GM12878 (cell line): ENCODE data around the gene KIF23. TPM values are rescaled to one million over a fixed set of nuclear protein-coding genes. Genes with fewer than 3 reads are reported as not detected.
A peak's percentile ranks its signal among the peaks of the same experiment; 100 is the strongest.

Experiments used
- ATAC-seq: fragments of 200-7000 bp; cut with Tn5 transposase; 3 replicates; pipeline ENCODE4 v1.9.1; 2020; ENCODE audit warnings: mild to moderate bottlenecking, moderate library complexity
- BruUV-seq: library from RNA; stranded (reverse); fragments of 400-500 nt; replicated peaks from 2 replicates; lab custom pipeline; 2021; lab: Mats Ljungman, UMichigan
- CTCF ChIA-PET: fragments of 300-600 bp; sonication (Branson Sonifier 250); formaldehyde crosslinking; extraction: SDS; loops from one replicate; lab custom pipeline; 2021; ENCODE audit warnings: inconsistent platforms; lab: Yijun Ruan, JAX
- POLR2A ChIA-PET: fragments of 350-600 bp; formaldehyde crosslinking; extraction: SDS; loops from one replicate; lab custom pipeline; 2021; ENCODE audit warnings: inconsistent platforms; lab: Charles Lee
- RAD21 ChIA-PET: fragments of 300-600 bp; sonication (Branson Sonifier 250); formaldehyde crosslinking; loops from one replicate; lab custom pipeline; 2023; ENCODE audit warnings: antibody characterized with exemption; ENCODE audit not compliant: unreplicated experiment; lab: Charles Lee
- SMC1A ChIA-PET: fragments of 300-600 bp; sonication (Branson Sonifier 250); formaldehyde crosslinking; loops from one replicate; lab custom pipeline; 2023; ENCODE audit not compliant: unreplicated experiment, uncharacterized antibody; lab: Charles Lee
- DNase-seq: peaks from one replicate; pipeline ENCODE4 v3.0.0-alpha.2; 2011; ENCODE audit warnings: low read depth, low spot score
- FAIRE-seq: peaks from 3 replicates; lab custom pipeline; 2011; peaks lifted over from hg19 to GRCh38; lab: Jason Lieb, UNC
- H2AFZ ChIP-seq: 2 replicates; pipeline ENCODE4 v1.6.0; 2011; ENCODE audit warnings: low read depth, low read length, control low read depth; ENCODE audit not compliant: control insufficient read depth
- H3K27ac ChIP-seq: 2 replicates; pipeline ENCODE4 v1.5.1; 2011; ENCODE audit warnings: control low read depth; ENCODE audit not compliant: control insufficient read depth, insufficient read depth
- H3K27me3 ChIP-seq, 2 experiments: replicated peaks in 1 of 2; 2 replicates each; pipeline versions ENCODE4 v1.6.0 to v1.6.1; 2011; ENCODE audit warnings: low read length in 1 of 2; ENCODE audit not compliant: control insufficient read depth in 2 of 2, insufficient read depth in 2 of 2
- H3K36me3 ChIP-seq, 2 experiments: 2 replicates each; pipeline ENCODE4 v1.5.1; 2011; ENCODE audit warnings: low read length in 1 of 2; ENCODE audit not compliant: control insufficient read depth in 2 of 2, insufficient read depth in 2 of 2
- H3K4me1 ChIP-seq: 2 replicates; pipeline ENCODE4 v1.6.1; 2011; ENCODE audit warnings: mild to moderate bottlenecking, low read length, moderate library complexity, mixed read lengths; ENCODE audit not compliant: control insufficient read depth, insufficient read depth
- H3K4me2 ChIP-seq: 2 replicates; pipeline ENCODE4 v1.6.0; 2011; ENCODE audit warnings: control low read depth; ENCODE audit not compliant: control insufficient read depth, insufficient read depth
- H3K4me3 ChIP-seq: fragments of 200-600 bp; sonication (generic); 2 replicates; pipeline ENCODE4 v1.5.1; 2016
- H3K79me2 ChIP-seq: 2 replicates; pipeline ENCODE4 v1.6.0; 2011; ENCODE audit warnings: low read length; ENCODE audit not compliant: control insufficient read depth, insufficient read depth
- H3K9ac ChIP-seq: 2 replicates; pipeline ENCODE4 v1.8.0; 2011; ENCODE audit warnings: low read length, control low read depth, mixed read lengths; ENCODE audit not compliant: control insufficient read depth, insufficient read depth
- H3K9me3 ChIP-seq: replicated peaks from 3 replicates; pipeline ENCODE4 v1.5.1; 2011; ENCODE audit warnings: mild to moderate bottlenecking, low read length; ENCODE audit not compliant: control insufficient read depth, insufficient read depth
- H4K20me1 ChIP-seq: 2 replicates; pipeline ENCODE4 v1.6.0; 2011; ENCODE audit not compliant: control insufficient read depth, insufficient read depth
- BACH1 ChIP-seq: fragments of 450-650 bp; IDR thresholded peaks from 2 replicates; pipeline ENCODE4 v1.6.1; 2017; ENCODE audit warnings: mild to moderate bottlenecking, borderline replicate concordance
- BHLHE40 ChIP-seq, 2 experiments: fragments of 450-650 bp in 1 of 2; IDR thresholded peaks; 2 replicates each; pipeline ENCODE4 v1.6.1; 2011 to 2017; ENCODE audit warnings: low read depth in 2 of 2, borderline replicate concordance in 1 of 2, improper control_type of control experiment in 1 of 2, low read length in 1 of 2, mild to moderate bottlenecking in 1 of 2
- CEBPB ChIP-seq, 2 experiments: fragments of 150-350 bp in 1 of 2; IDR thresholded peaks; 2 replicates each; pipeline ENCODE4 v1.6.1; 2012 to 2014; ENCODE audit warnings: low read depth in 2 of 2, low read length in 2 of 2, borderline replicate concordance in 1 of 2, inconsistent platforms in 1 of 2
- HDAC2 ChIP-seq: fragments of 200-600 bp; sonication (generic); IDR thresholded peaks from 2 replicates; pipeline ENCODE4 v1.6.1; 2017
- KDM1A ChIP-seq: fragments of 200-600 bp; sonication (generic); IDR thresholded peaks from 2 replicates; pipeline ENCODE4 v1.6.1; 2016; ENCODE audit warnings: borderline replicate concordance
- LARP7 ChIP-seq: fragments of 450-650 bp; IDR thresholded peaks from 2 replicates; pipeline ENCODE4 v1.6.1; 2017; ENCODE audit warnings: mild to moderate bottlenecking
- MYC ChIP-seq: IDR thresholded peaks from 2 replicates; pipeline ENCODE4 v1.6.1; 2011; ENCODE audit warnings: mild to moderate bottlenecking, low read length, moderate library complexity, inconsistent platforms; ENCODE audit not compliant: insufficient read depth, insufficient replicate concordance, insufficient read length, severe bottlenecking
- POLR2AphosphoS5 ChIP-seq: IDR thresholded peaks from 2 replicates; pipeline ENCODE4 v1.6.1; 2011; ENCODE audit warnings: mild to moderate bottlenecking, low read length, inconsistent platforms
- RUNX3 ChIP-seq: IDR thresholded peaks from 2 replicates; pipeline ENCODE4 v1.6.1; 2012; ENCODE audit warnings: low read length, inconsistent platforms
- SUZ12 ChIP-seq: fragments of 200-600 bp; sonication (generic); IDR thresholded peaks from one replicate; pipeline ENCODE4 v1.6.1; 2018; ENCODE audit warnings: antibody characterized with exemption, mild to moderate bottlenecking; ENCODE audit not compliant: unreplicated experiment
- WGBS: methylation state at CpG from one replicate; pipeline ENCODE4 v1.1.6; 2016; ENCODE audit warnings: low lambda C conversion rate; ENCODE audit not compliant: insufficient replicate concordance, insufficient coverage; ENCODE audit errors: missing lambda C conversion rate; 5-methylcytosine and 5-hydroxymethylcytosine counted together
- in situ Hi-C: fragments of 300-500 bp; cut with MboI; formaldehyde crosslinking; loops from 9 replicates; pipeline ENCODE4 v1.14.3; 2018; ENCODE audit warnings: mixed read lengths
- intact Hi-C: fragments of 100-400 bp; cut with micrococcal nuclease; formaldehyde crosslinking; loops from one replicate; pipeline ENCODE4 v1.14.2; 2022; ENCODE audit not compliant: unreplicated experiment
- polyA plus RNA-seq, 11 experiments: library from polyadenylated mRNA; depleted of rRNA in 4 of 11; unstranded in 6 of 11; stranded (reverse) in 5 of 11; fragments of >200 nt; fragmentation: Nextera tagmentation in 4 of 11; fragmentation: Illumina TruSeq in 1 of 11; extraction: Ambion mirVana in 4 of 11; extraction: Trizol in 1 of 11; gene quantifications; 1 replicate in 1 of 11; 2 replicates in 10 of 11; pipeline versions ENCODE4 v1.2.1 to v1.2.3, GENCODE V29; 2011 to 2016; ENCODE audit warnings: inconsistent platforms in 2 of 11, missing spikeins in 2 of 11, low read depth in 1 of 11
- total RNA-seq, 4 experiments: library from RNA; depleted of rRNA in 3 of 4; stranded (reverse); fragments of >200 nt in 3 of 4; fragmentation: Illumina TruSeq in 1 of 4; extraction: Trizol in 1 of 4; gene quantifications; 2 replicates each; pipeline versions ENCODE4 v1.2.1 to v1.2.3, GENCODE V29; 2013 to 2021
- TF ChIP-seq, protein P1 (sequence below): IDR thresholded peaks from 2 replicates; pipeline ENCODE4 v1.6.1; 2012; ENCODE audit warnings: low read depth, low read length, improper control_type of control experiment
- TF ChIP-seq, protein P2 (sequence below): IDR thresholded peaks from 2 replicates; pipeline ENCODE4 v1.6.1; 2011; ENCODE audit warnings: borderline replicate concordance, low read depth, mild to moderate bottlenecking, moderate library complexity, mixed read lengths, low read length; ENCODE audit not compliant: insufficient read depth; ENCODE audit errors: extremely low read length
- TF ChIP-seq, protein P3 (sequence below): IDR thresholded peaks from 2 replicates; pipeline ENCODE4 v1.6.1; 2012; ENCODE audit warnings: low read depth, low read length, improper control_type of control experiment
- TF ChIP-seq, protein P4 (sequence below): fragments of 450-650 bp; formaldehyde crosslinking; IDR thresholded peaks from 2 replicates; pipeline ENCODE4 v1.4.0; 2022; ENCODE audit warnings: mild to moderate bottlenecking, moderate library complexity

KIF23 gene
- total and polyA plus RNA-seq, 10 of the 15 experiments (the other 5 are each of a cell fraction or from before 2014, with no cell fraction given) = 28.0 to 62.5 (median 46.6) TPM

DNA sequence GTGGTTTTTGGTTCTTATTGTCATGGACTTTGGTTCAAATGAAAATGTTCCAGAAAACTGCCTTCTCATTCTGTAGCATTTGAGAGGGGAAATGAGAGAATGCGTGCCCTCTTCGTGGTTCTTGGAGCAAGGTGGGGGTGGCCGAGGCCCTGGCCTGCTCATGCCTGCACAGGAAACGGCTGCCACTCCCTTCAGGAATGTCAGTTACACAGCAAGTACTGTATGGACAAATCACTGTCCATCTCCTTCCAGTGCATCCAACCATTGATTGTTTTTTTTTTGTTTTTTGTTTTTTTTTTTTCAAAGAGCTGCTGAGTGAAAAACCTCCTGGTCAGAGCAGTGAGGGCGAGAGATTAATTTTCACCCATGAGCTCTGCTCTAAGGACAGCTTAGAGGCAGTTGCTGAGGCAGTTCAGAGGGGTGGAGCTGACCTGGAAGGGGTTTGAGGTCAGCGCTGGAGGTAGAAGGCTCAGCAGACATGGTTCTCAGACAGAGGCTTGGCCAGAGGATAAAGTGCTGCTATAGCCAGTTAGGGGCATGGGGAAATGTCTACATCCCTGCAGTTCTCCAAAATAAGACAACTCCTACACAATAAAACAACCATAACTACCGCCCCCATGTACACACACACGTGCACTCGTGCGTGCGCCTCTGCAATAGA lies 20.2 kb upstream of the KIF23 start (continued):
- TF ChIP-seq MYC = no peak
- TF ChIP-seq LARP7 = no peak
- TF ChIP-seq POLR2AphosphoS5 = no peak
- TF ChIP-seq, protein P1, sequence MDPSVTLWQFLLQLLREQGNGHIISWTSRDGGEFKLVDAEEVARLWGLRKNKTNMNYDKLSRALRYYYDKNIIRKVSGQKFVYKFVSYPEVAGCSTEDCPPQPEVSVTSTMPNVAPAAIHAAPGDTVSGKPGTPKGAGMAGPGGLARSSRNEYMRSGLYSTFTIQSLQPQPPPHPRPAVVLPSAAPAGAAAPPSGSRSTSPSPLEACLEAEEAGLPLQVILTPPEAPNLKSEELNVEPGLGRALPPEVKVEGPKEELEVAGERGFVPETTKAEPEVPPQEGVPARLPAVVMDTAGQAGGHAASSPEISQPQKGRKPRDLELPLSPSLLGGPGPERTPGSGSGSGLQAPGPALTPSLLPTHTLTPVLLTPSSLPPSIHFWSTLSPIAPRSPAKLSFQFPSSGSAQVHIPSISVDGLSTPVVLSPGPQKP = no peak

DNA sequence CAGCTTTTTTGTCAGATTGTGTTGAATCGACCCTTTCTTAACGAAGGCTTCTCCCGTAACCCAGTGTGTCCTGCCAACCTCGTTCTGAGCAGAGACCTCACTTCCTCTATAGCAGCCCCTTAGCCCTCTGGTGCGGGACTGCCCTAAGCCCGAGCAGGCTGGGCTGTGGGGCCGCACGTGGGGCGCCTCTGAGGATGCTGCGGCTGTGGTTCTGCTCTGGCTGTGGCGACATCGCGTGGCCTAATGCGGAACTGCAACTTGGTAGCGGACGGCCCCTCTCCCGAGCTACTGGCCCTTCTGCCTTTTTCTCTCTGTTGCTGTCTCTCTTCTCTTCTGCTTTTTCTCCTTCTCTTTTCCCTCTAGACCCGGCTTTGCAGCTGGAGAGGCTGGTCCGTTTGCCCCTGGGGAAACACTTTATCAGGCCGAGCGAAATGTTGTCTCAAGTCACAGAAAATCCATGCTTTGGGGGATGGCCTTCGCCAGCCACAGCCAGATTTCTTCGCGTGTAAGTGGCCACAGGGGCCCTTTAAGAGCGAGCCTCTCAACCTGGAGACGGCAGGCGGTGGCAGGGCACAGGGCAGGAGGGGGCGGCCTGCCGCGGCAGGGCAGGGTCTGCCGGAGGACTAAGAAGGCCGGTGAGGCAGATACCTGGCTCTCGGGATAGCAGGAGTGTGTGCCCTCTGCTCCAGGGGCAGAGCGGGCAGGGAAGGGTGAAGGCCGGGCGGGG lies 19.4 kb upstream of the KIF23 start:
- in situ Hi-C loops = no loop called here
- no peak overlapping the region for H2AFZ ChIP-seq
- TF ChIP-seq HDAC2 (no peak), SUZ12 (no peak), CEBPB (IDR thresholded peaks at IDR 0.05; ENCODE audit: borderline replicate concordance in 1 of 2, low read depth in 2 of 2, low read length in 2 of 2) (no peak), RUNX3 (peak; percentile 62), BHLHE40 (IDR thresholded peaks at IDR 0.05; ENCODE audit: borderline replicate concordance in 1 of 2, low read depth in 2 of 2, low read length in 1 of 2) (peak; percentile 79 to 89), KDM1A (no peak), BACH1 (no peak)
- TF ChIP-seq, protein P2, sequence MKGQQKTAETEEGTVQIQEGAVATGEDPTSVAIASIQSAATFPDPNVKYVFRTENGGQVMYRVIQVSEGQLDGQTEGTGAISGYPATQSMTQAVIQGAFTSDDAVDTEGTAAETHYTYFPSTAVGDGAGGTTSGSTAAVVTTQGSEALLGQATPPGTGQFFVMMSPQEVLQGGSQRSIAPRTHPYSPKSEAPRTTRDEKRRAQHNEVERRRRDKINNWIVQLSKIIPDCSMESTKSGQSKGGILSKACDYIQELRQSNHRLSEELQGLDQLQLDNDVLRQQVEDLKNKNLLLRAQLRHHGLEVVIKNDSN = peak; percentile 72
- TF ChIP-seq, protein P3, sequence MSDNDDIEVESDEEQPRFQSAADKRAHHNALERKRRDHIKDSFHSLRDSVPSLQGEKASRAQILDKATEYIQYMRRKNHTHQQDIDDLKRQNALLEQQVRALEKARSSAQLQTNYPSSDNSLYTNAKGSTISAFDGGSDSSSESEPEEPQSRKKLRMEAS = peak; percentile 28; the same call in 1 of the 2 replicates
- TF ChIP-seq, protein P4, sequence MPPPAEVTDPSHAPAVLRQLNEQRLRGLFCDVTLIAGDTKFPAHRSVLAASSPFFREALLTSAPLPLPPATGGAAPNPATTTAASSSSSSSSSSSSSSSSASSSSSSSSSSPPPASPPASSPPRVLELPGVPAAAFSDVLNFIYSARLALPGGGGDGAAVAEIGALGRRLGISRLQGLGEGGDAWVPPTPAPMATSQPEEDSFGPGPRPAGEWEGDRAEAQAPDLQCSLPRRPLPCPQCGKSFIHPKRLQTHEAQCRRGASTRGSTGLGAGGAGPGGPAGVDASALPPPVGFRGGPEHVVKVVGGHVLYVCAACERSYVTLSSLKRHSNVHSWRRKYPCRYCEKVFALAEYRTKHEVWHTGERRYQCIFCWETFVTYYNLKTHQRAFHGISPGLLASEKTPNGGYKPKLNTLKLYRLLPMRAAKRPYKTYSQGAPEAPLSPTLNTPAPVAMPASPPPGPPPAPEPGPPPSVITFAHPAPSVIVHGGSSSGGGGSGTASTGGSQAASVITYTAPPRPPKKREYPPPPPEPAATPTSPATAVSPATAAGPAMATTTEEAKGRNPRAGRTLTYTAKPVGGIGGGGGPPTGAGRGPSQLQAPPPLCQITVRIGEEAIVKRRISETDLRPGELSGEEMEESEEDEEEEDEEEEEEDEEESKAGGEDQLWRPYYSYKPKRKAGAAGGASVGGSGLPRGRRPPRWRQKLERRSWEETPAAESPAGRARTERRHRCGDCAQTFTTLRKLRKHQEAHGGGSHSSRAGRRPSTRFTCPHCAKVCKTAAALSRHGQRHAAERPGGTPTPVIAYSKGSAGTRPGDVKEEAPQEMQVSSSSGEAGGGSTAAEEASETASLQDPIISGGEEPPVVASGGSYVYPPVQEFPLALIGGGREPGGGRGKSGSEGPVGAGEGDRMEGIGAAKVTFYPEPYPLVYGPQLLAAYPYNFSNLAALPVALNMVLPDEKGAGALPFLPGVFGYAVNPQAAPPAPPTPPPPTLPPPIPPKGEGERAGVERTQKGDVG (CRISPR knock-in tag) = no peak

More for the DNA sequence above, 19.4 kb upstream of the KIF23 start:
- CTCF ChIA-PET = interaction anchor here (0.6 to 3.9 kb wide), 23 partner anchors 9 to 616 kb away, joined by 3 to 27 read pairs (median 4); no protein-coding TSS in a partner anchor
- FAIRE-seq = peak; percentile 85
- H3K79me2 ChIP-seq = no peaks in the 10 kb centered on the region
- peak; percentile 99 for ATAC-seq
- BruUV-seq = no TSS peak
- H3K27ac ChIP-seq = no peak overlapping the region
- H3K36me3 ChIP-seq = no peaks in the 10 kb centered on the region
- H3K4me2 ChIP-seq = no peak overlapping the region
- WGBS = 20% methylated on average over 33 of the region's 36 CpGs
- SMC1A ChIA-PET = interaction anchor here (0.7 to 1.3 kb wide), 5 partner anchors 165 to 299 kb away, joined by 3 to 4 read pairs (median 3); no protein-coding TSS in a partner anchor
- H3K4me3 ChIP-seq = no peak overlapping the region
- no peak for DNase-seq
- H3K27me3 ChIP-seq = no peaks in the 10 kb centered on the region
- no peaks in the 10 kb centered on the region for H3K4me1 ChIP-seq
- H4K20me1 ChIP-seq = no peaks in the 10 kb centered on the region
- H3K9ac ChIP-seq = no peak overlapping the region
- RAD21 ChIA-PET = interaction anchor here (0.6 to 1.6 kb wide), 6 partner anchors 128 to 359 kb away, joined by 3 to 6 read pairs (median 3); no protein-coding TSS in a partner anchor
- no peaks in the 10 kb centered on the region for H3K9me3 ChIP-seq
- POLR2A ChIA-PET = interaction anchor here (0.6 kb wide), 2 partner anchors 58 to 1373 kb away, joined by 3 read pairs; partner anchors contain the start of gene RPLP1
- intact Hi-C loops = loop anchor here (1.0 to 10.0 kb wide), 3 partner anchors 130 to 357 kb away; no protein-coding TSS in a partner anchor
